CD8-positive, alpha-beta memory T cell (primary cell): ENCODE measurements around the gene MPV17. TPM values are rescaled to one million over a fixed set of nuclear protein-coding genes. Genes with fewer than 3 reads are reported as not detected.
"Not testable (repeated sequence)": the region's sequence is repeated elsewhere in the genome, so short reads cannot be mapped to it uniquely, and the experiment has no call there.

Source experiments
- CTCF ChIA-PET: fragments of 350-600 bp; sonication (Branson Sonifier 250); formaldehyde crosslinking; loops from one replicate; lab custom pipeline; 2021; ENCODE audit warnings: antibody characterized with exemption; lab: Charles Lee
- POLR2A ChIA-PET: fragments of 350-600 bp; sonication (Branson Sonifier 250); formaldehyde crosslinking; loops from one replicate; lab custom pipeline; 2021; ENCODE audit warnings: antibody characterized with exemption; lab: Charles Lee
- DNase-seq, 5 donors: peaks; one replicate each; pipeline versions ENCODE4 v3.0.0 to v3.0.0-alpha.2; 2020 to 2022; ENCODE audit warnings: mixed read lengths in 1 of 5
- H3K27ac ChIP-seq: one replicate; pipeline ENCODE4 v1.7.0; 2013; ENCODE audit warnings: low read depth, mild to moderate bottlenecking, low read length, moderate library complexity
- H3K27me3 ChIP-seq: 2 replicates; pipeline ENCODE4 v1.7.0; 2013; ENCODE audit warnings: low read length, mild to moderate bottlenecking; ENCODE audit not compliant: insufficient read depth, poor library complexity, severe bottlenecking
- H3K36me3 ChIP-seq: 2 replicates; pipeline ENCODE4 v1.7.0; 2013; ENCODE audit warnings: mild to moderate bottlenecking, low read length, moderate library complexity; ENCODE audit not compliant: insufficient read depth
- H3K4me1 ChIP-seq: 2 replicates; pipeline ENCODE4 v1.7.0; 2013; ENCODE audit warnings: mild to moderate bottlenecking, low read length, moderate library complexity; ENCODE audit not compliant: insufficient read depth
- H3K4me3 ChIP-seq: 2 replicates; pipeline ENCODE4 v1.7.0; 2013; ENCODE audit warnings: mild to moderate bottlenecking, low read length
- H3K9me3 ChIP-seq: 2 replicates; pipeline ENCODE4 v1.7.0; 2013; ENCODE audit warnings: mild to moderate bottlenecking, low read length
- H3K27ac Mint-ChIP-seq, 8 donors: one replicate each; pipeline ENCODE4 v1.8.0; 2020 to 2021; ENCODE audit warnings: mixed read lengths in 8 of 8, mild to moderate bottlenecking in 6 of 8, inconsistent platforms in 3 of 8, moderate library complexity in 3 of 8
- H3K27me3 Mint-ChIP-seq, 2 donors: one replicate each; pipeline ENCODE4 v1.8.0; 2020 to 2021; ENCODE audit warnings: mixed read lengths in 2 of 2, mild to moderate bottlenecking in 1 of 2, moderate library complexity in 1 of 2
- H3K36me3 Mint-ChIP-seq, 3 donors: one replicate each; pipeline ENCODE4 v1.8.0; 2020 to 2021; ENCODE audit warnings: mixed read lengths in 3 of 3, inconsistent platforms in 1 of 3, mild to moderate bottlenecking in 1 of 3
- H3K4me1 Mint-ChIP-seq, 3 donors: one replicate each; pipeline ENCODE4 v1.8.0; 2020 to 2021; ENCODE audit warnings: mixed read lengths in 3 of 3, inconsistent platforms in 1 of 3, mild to moderate bottlenecking in 1 of 3
- H3K4me3 Mint-ChIP-seq, 7 donors: one replicate each; pipeline ENCODE4 v1.8.0; 2020 to 2021; ENCODE audit warnings: mixed read lengths in 7 of 7, mild to moderate bottlenecking in 6 of 7, moderate library complexity in 4 of 7, inconsistent platforms in 2 of 7
- H3K9me3 Mint-ChIP-seq, 5 donors: one replicate each; pipeline ENCODE4 v1.8.0; 2020 to 2022; ENCODE audit warnings: mixed read lengths in 5 of 5, mild to moderate bottlenecking in 3 of 5, moderate library complexity in 2 of 5, inconsistent platforms in 1 of 5
- polyA plus RNA-seq: library from polyadenylated mRNA; unstranded; fragments of 300-500 nt; fragmentation: Illumina TruSeq; gene quantifications from one replicate; pipeline ENCODE4 v1.2.3, GENCODE V29; 2021
- total RNA-seq, 2 experiments: library from RNA; stranded (reverse); gene quantifications; one replicate each; pipeline ENCODE4 v1.2.3, GENCODE V29; 2021

Gene MPV17
- total and polyA plus RNA-seq, 3 experiments from 2014 or later = 85.9 to 118 (median 86.4) TPM

DNA sequence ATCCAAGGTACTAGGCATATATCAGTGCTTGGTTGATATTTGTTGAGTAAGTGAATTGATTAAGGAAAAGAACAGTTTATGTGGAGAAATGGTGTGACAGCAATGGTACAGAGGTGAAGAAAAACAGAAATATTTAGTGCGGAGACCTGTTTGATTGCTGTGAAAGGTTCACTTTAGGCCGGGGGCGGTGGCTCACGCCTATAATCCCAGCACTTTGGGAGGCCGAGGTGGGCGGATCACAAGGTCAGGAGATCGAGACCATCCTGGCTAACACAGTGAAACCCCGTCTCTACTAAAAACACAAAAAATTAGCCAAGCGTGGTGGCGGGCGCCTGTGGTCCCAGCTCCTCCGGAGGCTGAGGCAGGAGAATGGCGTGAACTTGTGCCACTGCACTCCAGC is 54.6 kb downstream of the MPV17 start:
- H3K27me3 ChIP-seq, H3K4me3 Mint-ChIP-seq, H3K4me3 ChIP-seq, H3K36me3 ChIP-seq, H3K9me3 ChIP-seq, H3K36me3 Mint-ChIP-seq, H3K9me3 Mint-ChIP-seq, H3K27ac ChIP-seq, H3K27ac Mint-ChIP-seq, POLR2A ChIA-PET, DNase-seq: not testable (repeated sequence)
- CTCF ChIA-PET = interaction anchor here (1.6 kb wide), 1 partner anchor 34 kb away, joined by 3 read pairs; no protein-coding TSS in a partner anchor
- Mint-ChIP-seq H3K27me3 (peaks cover 13 to 31% of the 10 kb centered on the region in 2 donors), H3K4me1 (peaks cover 12 to 19% (median 15%) of the 10 kb centered on the region in 3 donors)
- peaks cover 11% of the 10 kb centered on the region for H3K4me1 ChIP-seq

DNA sequence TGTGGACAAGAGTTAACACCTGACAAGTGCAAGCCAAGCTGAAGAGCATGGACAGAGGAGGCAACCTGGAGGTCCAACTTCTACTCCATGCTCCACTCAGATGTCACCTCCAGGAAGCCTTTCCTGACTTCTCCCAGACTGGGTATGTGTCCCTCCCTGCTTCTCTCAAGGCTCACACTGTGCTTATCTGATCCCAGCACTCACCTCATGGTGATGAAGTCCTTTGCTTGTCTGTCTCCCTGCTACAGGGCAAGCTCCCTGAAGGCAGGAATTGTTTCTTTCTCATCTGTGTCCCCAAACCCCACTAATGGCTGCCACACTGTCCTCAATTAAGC is 57.4 kb downstream of the MPV17 start:
- peaks cover 29 to 43% of the 10 kb centered on the region in 2 donors for H3K27me3 Mint-ChIP-seq
- H3K36me3 ChIP-seq = no peaks in the 10 kb centered on the region
- peaks cover 19% of the 10 kb centered on the region for H3K4me1 ChIP-seq
- no peak overlapping the region for H3K27ac ChIP-seq
- H3K4me1 Mint-ChIP-seq = peaks cover 25 to 36% (median 31%) of the 10 kb centered on the region in 3 donors
- peak overlapping the region in 1 of 8 donors; percentile 44 for H3K27ac Mint-ChIP-seq
- H3K27me3 ChIP-seq = peaks cover 26% of the 10 kb centered on the region
- peaks cover 0 to 2% (median 0%) of the 10 kb centered on the region in 5 donors for H3K9me3 Mint-ChIP-seq
- H3K4me3 Mint-ChIP-seq = peak overlapping the region in 4 of 7 donors; percentile 57 to 71 (median 62)
- ChIA-PET POLR2A (interaction anchor here (0.6 kb wide), 1 partner anchor 17 kb away, joined by 3 read pairs; no protein-coding TSS in a partner anchor), CTCF (interaction anchor here (0.9 to 5.5 kb wide), 11 partner anchors 8 to 301 kb away, joined by 3 to 42 read pairs (median 4); no protein-coding TSS in a partner anchor)
- peaks cover 0 to 2% (median 0%) of the 10 kb centered on the region in 3 donors for H3K36me3 Mint-ChIP-seq
- no peaks in the 10 kb centered on the region for H3K9me3 ChIP-seq
- no peak for DNase-seq
- H3K4me3 ChIP-seq = no peak overlapping the region

DNA sequence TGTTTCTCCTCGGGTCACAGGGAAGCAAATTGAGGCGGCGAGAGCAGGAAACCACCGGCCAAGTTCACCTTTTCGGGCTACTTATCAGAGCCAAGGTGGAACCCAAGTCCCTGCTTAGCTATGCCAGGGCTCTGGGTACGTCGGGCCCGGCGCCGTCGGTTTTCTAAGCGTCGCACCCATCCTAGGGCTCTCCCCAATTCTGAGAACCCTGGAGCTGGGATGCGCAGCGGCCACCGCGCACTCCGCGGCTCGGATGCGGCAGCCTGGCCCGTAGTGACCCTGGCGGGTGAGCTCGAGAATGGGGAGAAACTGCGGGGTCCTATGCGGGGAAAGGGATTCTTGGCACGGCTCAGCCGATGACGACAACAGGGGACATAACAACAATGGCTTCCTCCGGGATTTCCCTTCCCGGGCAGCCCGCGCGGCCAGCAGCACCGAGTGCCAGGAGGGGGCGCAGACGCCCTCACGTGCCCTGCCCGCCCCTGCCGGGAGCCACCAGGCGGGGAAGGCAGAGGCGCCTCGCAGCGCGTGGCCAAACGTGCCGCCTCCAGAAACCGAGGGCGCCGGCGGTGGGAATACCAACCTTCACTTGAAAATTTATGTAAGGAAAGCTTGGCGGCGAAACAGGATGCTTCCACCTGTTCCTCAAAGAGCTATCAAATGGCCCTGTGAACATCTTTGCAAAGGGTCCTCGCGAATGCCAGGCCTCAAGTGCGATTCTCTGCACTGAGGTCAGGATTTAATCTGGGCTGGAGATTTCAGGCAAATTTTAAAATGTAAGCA is 58.0 kb downstream of the MPV17 start:
- DNase-seq = peak; percentile 37 to 72 (median 58)
- CTCF ChIA-PET = interaction anchor here (0.9 to 5.5 kb wide), 13 partner anchors 9 to 300 kb away, joined by 3 to 42 read pairs (median 4); no protein-coding TSS in a partner anchor
- POLR2A ChIA-PET = interaction anchor here (0.6 to 1.0 kb wide), 2 partner anchors 16 to 53 kb away, joined by 3 read pairs; partner anchors contain the start of genes ATRAID and SLC5A6
- Mint-ChIP-seq H3K4me3 (peak overlapping the region; percentile 71 to 95 (median 85)), H3K9me3 (peaks cover 0 to 2% (median 0%) of the 10 kb centered on the region in 5 donors), H3K36me3 (peaks cover 0 to 2% (median 0%) of the 10 kb centered on the region in 3 donors), H3K27ac (peak overlapping the region in 2 of 8 donors; percentile 19 to 44), H3K4me1 (peaks cover 25 to 36% (median 31%) of the 10 kb centered on the region in 3 donors), H3K27me3 (peaks cover 30 to 44% of the 10 kb centered on the region in 2 donors)
- H3K36me3 ChIP-seq = no peaks in the 10 kb centered on the region
- H3K4me1 ChIP-seq = peaks cover 19% of the 10 kb centered on the region
- H3K4me3 ChIP-seq = peak overlapping the region; percentile 59
- H3K27ac ChIP-seq = no peak overlapping the region
- H3K27me3 ChIP-seq = peaks cover 32% of the 10 kb centered on the region
- H3K9me3 ChIP-seq = no peaks in the 10 kb centered on the region

DNA sequence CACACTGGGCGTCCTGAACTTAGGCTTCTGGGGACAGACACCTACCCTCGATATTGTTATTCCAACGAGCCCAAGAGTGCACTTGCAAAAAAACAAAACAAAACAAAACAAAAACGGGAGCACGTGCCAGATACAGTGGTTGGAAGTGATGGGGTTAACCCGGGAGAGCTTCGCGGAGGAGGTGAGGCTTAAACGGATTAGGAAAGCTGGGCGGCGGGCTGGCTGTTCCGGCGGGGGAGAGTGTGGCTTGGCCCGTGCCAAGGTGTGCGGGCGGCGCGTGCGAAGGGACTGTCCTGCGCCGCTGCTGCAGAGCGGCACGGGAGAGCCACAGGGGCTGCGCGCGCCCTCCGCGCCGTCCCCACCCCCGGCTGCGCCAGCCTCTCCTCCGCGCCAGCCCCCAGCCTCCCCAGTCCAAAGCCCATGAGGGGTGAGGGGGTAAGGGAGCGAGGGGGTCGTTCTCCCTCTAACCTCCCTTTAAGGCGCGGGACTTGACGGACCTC is 58.6 kb downstream of the MPV17 start:
- Mint-ChIP-seq H3K27ac (peak overlapping the region in 6 of 8 donors; percentile 4 to 87 (median 23)), H3K36me3 (peaks cover 0 to 2% (median 0%) of the 10 kb centered on the region in 3 donors), H3K4me1 (peaks cover 25 to 36% (median 31%) of the 10 kb centered on the region in 3 donors), H3K4me3 (peak overlapping the region; percentile 71 to 97 (median 92)), H3K27me3 (peaks cover 36 to 44% of the 10 kb centered on the region in 2 donors), H3K9me3 (peaks cover 0 to 2% (median 0%) of the 10 kb centered on the region in 5 donors)
- Histone ChIP-seq H3K27ac (no peak overlapping the region), H3K27me3 (peaks cover 38% of the 10 kb centered on the region), H3K36me3 (no peaks in the 10 kb centered on the region), H3K4me1 (peaks cover 19% of the 10 kb centered on the region), H3K4me3 (peak overlapping the region; percentile 59), H3K9me3 (no peaks in the 10 kb centered on the region)
- ChIA-PET POLR2A (interaction anchor here (0.5 to 1.0 kb wide), 2 partner anchors 52 to 329 kb away, joined by 3 to 4 read pairs; partner anchors contain the start of genes ATRAID and SLC5A6), CTCF (interaction anchor here (0.9 to 5.5 kb wide), 8 partner anchors 9 to 166 kb away, joined by 3 to 42 read pairs (median 5); no protein-coding TSS in a partner anchor)
- DNase-seq = peak in 3 of 5 donors; percentile 4 to 20 (median 19)

DNA sequence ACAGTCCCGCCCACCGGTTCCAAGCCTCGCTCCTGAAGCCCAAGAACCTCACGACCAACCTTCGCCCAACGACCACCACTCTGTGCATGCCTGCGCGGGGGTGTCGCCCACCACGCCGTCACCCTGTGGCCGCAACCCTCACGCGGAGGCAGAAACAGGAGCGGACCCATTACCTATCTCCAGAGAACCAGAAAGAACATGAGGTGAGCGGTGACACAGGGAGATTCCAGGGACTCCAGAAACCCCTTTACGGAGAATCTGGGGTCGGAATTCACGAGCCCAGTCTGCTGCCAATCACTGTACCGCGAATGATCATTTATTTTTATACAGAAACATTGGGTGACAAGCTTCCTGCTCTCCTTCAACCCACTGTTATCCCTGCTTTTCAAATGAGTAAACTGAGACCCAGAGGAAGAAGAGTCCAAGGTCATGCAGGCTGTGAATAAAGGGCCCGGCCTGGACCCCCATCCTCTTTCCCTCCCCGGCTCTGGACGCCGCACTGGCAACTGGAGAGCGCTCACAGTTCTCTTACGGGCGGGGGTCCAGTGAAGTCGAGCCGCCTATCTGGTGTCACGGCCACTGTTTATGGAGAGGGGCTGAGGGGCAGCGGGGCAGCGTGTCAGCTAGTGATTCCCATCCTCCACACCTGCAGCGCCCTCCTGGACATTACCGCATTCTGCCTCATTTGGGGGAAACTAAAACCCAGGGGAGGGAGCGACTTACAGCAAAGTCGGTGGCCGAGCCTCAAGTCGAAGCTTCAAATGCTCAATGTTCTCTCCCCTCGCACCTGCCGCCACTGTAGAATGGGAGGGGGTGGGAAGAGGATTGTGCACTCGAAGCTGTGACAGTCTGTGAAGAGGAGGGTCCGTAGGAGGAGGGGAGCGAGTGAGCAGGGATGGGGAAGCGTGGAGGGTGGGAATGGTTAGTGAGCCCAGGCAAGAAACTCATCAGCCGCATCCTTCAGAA is 59.3 kb downstream of the MPV17 start:
- H3K36me3 ChIP-seq = no peaks in the 10 kb centered on the region
- DNase-seq = peak in 1 of 5 donors; percentile 15
- H3K27me3 ChIP-seq = peaks cover 42% of the 10 kb centered on the region
- peaks cover 19% of the 10 kb centered on the region for H3K4me1 ChIP-seq
- peaks cover 39 to 50% of the 10 kb centered on the region in 2 donors for H3K27me3 Mint-ChIP-seq
- H3K4me1 Mint-ChIP-seq = peaks cover 25 to 36% (median 31%) of the 10 kb centered on the region in 3 donors
- ChIA-PET POLR2A (interaction anchor here (0.5 kb wide), 1 partner anchor 330 kb away, joined by 4 read pairs; no protein-coding TSS in a partner anchor), CTCF (interaction anchor here (1.1 to 5.5 kb wide), 4 partner anchors 10 to 167 kb away, joined by 3 to 42 read pairs (median 6); no protein-coding TSS in a partner anchor)
- peak overlapping the region in 6 of 8 donors; percentile 7 to 89 (median 77) for H3K27ac Mint-ChIP-seq
- H3K9me3 ChIP-seq = no peaks in the 10 kb centered on the region
- H3K4me3 Mint-ChIP-seq = peak overlapping the region; percentile 71 to 97 (median 92)
- peaks cover 0 to 2% (median 0%) of the 10 kb centered on the region in 5 donors for H3K9me3 Mint-ChIP-seq
- peaks cover 0 to 2% (median 0%) of the 10 kb centered on the region in 3 donors for H3K36me3 Mint-ChIP-seq
- H3K27ac ChIP-seq = no peak overlapping the region
- H3K4me3 ChIP-seq = peak overlapping the region; percentile 59

DNA sequence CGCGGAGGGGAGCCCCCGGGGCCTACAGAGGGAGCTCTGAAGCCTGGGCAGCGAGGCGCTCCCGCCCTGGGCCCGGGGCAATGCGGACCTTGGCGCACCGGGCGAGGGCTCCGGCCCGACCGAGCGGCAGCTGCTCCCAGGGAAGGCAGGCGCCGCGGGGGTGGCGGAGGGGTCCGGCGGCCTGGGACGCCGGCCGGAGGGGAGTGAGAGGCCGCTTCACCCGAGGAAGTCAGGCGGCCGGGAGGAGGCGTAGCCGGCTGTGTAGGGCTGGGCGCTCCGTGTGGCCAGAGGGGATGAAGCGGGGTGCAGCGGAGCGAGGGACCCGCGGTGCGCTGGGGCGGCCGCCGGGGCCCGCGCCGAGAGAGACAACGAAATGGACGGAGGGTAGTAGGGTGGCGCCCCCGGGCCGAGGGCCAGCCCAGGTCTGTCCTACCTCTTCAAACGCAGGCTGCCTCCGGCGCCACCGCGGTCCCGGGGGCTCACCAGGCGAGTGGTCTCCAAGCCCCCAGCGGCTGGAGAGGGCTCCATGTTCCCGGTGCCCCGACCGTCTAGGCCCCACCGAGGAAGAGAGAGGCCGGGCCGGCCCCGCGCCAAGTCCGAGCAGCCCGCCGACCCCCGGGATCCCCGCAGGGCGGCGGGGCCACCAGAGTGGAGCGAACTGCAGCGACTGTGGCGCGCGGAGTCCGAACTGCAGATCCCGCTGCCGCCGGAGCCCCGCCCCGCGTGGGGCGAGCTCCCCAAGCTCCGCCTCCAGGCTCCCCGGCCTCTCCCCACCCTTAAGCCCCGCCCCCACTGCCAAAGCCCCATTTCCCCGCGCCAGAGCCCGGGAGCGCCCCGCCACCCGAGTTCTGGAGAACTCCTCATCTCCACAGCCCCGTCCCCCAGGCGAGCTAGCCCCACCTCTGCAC is 60.3 kb downstream of the MPV17 start, which contains the start of gene SLC30A3:
Gene SLC30A3, minus strand, starts transcription at position 669 of the 908 bp plus-strand sequence. Its CDS starts 141 bp downstream, at position 528.
- peak; percentile 42 to 69 (median 63) for DNase-seq
- ChIA-PET CTCF (interaction anchor here (2.1 to 5.5 kb wide), 2 partner anchors 18 to 41 kb away, joined by 7 to 42 read pairs; no protein-coding TSS in a partner anchor), POLR2A (no interaction called here)
- Mint-ChIP-seq H3K9me3 (peaks cover 0 to 2% (median 0%) of the 10 kb centered on the region in 5 donors), H3K4me3 (peak within 1 kb of the TSS; percentile 71 to 97 (median 92)), H3K27me3 (peaks cover 44 to 57% of the 10 kb centered on the region in 2 donors), H3K36me3 (peaks cover 0 to 2% (median 0%) of the 10 kb centered on the region in 3 donors), H3K4me1 (peaks cover 25 to 36% (median 31%) of the 10 kb centered on the region in 3 donors), H3K27ac (peak within 1 kb of the TSS in 5 of 8 donors; percentile 7 to 89 (median 67))
- Histone ChIP-seq H3K27ac (no peak within 1 kb of the TSS), H3K4me1 (peaks cover 19% of the 10 kb centered on the region), H3K36me3 (no peaks in the 10 kb centered on the region), H3K27me3 (peaks cover 44% of the 10 kb centered on the region), H3K4me3 (peak within 1 kb of the TSS; percentile 59), H3K9me3 (no peaks in the 10 kb centered on the region)
